ENCODE measurements around the gene ZNF565.
"Not testable (repeated sequence)": the region's sequence is repeated elsewhere in the genome, so short reads cannot be mapped to it uniquely, and the experiment has no call there.

Gene ZNF565

DNA sequence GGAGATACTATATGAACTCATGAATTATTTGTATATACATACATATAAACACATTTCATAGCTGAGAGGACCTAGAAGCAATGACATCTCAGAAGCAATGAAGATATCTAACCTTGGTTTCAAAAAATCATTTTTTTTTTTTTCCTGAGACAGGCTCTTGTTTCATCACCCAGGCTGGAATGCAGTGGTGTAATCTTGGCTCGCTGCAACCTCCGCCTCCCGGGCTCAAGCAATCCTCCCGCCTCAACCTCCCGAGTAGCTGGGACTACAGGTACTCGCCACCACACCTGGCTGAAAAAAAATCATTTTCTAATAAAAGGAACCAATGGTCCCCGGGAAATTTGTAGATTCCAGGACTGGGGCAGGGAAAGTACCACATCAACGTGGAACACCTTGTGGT lies 4.0 kb downstream of the ZNF565 start:
- DNase-seq (ENCODE audit: low spot score), result no peak

DNA sequence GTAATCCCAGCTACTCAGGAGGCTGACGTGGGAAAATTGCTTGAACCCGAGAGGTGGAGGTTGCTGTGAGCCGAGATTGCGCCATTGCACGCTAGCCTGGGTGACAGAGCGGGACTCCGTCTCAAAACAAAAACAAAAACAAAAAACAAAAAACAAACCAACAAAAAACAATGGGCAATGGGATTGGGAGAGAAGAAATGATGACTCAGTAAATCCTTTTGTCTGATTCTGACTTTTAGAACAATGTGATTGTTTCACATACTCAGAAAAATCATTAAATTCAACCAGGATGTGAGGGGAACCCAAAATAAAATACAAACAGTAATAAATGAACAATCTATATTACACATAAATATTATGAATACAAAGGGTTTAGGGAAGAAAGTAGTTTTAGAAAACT lies 5.1 kb downstream of the ZNF565 start:
- no peak for DNase-seq (ENCODE audit: low spot score)

DNA sequence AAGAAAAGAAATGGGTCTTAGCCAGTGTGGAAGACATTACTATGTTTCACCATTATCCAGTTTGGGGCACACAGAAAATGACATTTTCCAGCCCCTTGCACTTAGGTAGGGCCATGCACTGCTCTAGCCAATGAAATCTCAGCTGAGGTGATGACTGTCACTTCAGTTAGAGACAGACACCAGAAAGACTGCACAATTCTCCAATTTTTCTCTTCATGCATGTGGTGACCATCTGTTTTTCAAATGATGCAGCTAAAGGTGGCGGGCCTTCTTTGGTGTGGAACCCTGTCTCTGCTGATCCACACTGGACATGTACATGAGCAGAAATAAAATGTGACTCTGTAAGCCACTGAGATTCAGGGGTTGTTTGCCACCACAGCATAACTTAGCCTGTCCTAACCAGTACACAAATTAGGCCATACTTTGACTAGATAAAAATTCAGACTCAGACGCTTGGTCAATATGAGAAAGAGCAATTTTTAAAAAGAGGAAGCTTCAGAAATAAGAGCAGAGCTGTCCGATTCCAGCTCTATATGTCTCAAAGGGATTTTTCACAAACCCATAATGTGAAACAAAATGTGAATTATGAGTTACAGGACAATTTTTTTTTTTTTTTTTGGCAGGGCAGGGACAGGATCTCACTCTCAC lies 6.7 kb downstream of the ZNF565 start:
- DNase-seq (ENCODE audit: low spot score), result no peak

DNA sequence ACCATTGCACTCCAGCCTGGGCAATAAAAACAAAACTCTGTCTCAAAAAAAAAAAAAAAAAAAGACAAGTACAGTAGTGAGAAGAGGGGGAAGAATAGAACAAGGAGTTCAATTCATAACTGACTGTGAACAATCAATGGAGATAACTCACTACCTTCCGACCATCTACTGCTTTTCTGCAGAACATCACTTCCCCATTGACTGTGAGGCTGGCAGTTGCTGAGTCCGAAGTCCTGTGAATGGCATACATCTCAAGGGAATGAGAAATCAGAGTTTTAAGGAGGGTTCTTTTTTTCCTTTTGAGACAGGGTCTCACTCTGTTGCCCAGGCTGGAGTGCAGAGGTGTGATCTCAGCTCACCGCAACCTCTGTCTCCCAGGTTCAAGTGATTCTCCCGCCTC lies 11.2 kb downstream of the ZNF565 start:
- DNase-seq (ENCODE audit: low spot score), result no peak

DNA sequence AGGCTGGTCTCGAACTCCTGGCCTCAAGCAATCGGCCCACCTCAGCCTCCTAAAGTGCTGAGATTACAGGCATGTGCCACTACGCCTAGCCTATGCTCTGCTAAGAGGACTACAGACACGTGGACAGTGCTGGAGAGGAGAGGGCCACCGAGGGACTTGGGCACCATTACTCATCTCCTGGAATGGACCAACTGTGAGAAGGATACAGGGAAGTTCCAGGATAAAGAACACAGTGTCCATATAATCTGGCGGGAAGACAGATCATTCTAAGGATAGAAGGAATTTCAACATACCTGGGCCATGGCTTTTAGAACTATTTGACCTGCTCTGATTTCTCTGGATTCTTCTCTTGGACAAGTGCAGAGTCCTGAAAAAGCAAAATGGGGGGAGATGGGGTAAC lies 12.8 kb downstream of the ZNF565 start:
- no peak for DNase-seq (ENCODE audit: low spot score)

DNA sequence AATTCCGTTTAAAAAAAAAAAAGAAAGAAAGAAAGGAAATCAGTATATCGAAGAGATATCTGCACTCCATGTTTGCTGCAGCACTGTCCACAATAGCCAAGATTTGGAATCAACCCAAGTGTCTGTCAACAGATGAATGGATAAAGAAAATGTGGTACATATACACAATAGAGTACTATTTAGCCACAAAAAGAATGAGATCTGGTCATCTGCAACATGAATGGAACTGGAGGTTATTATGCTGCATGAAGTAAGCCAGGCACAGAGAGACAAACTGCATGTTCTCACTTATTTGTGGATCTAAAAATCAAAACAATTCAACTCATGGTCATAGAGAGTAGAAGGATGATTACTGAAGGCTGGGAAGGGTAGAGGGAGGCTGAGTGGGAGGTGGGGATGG lies 16.3 kb downstream of the ZNF565 start:
- no peak for DNase-seq (ENCODE audit: low spot score)

DNA sequence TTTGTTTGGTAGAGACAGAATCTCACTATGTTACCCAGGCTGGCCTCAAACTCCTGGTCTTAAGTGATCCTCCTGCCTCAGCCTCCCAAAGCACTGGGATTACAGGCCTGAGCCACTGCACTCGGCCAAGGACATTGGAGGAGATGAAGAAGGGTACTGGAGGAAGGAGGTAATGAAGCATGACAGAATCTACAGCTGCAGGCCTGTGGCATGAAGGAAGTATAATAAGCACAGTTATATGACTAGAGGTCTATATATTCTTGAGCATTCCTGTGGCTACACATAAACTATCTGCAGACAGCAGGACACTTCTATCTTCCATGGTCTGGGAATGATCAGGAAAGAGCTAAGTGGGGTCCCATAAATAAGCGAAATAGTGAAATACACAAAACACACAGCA lies 18.2 kb downstream of the ZNF565 start:
- DNase-seq (ENCODE audit: low spot score), result no peak

DNA sequence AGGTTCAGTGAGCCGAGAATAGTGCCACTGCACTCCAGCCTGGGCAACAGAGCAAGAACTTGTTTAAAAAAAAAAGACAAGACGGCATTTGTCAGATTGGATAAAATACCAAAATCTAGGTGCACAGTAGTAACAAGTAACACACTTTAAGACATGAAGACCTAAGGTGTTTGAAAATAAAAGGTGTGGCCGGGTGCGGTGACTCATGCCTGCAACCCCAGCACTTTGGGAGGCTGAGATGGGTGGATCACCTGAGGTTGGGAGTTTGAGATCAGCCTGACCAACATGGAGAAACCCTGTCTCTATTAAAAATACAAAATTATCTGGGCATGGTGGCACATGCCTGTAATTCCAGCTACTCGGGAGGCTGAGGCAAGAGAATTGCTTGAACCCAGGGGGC lies 27.7 kb downstream of the ZNF565 start:
- DNase-seq (ENCODE audit: low spot score), result not testable (repeated sequence)

DNA sequence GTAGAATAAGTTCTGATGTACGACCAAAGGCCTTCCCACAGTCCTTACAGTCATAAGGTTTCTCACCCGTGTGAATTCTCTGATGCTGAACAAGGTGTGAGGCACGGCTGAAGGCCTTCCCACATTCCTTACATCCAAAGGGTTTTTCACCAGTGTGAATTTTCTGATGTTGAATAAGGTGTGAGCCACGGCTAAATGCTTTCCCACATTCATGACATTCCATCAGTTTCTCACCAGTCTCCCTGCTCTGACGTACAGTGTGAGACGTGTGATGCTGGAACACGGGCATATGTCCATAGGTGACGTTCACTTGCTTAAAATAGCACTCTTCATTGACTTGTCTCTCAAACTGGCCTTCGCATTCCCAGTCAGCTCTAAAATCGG lies 31.2 kb downstream of the ZNF565 start:
- DNase-seq (ENCODE audit: low spot score), result no peak

DNA sequence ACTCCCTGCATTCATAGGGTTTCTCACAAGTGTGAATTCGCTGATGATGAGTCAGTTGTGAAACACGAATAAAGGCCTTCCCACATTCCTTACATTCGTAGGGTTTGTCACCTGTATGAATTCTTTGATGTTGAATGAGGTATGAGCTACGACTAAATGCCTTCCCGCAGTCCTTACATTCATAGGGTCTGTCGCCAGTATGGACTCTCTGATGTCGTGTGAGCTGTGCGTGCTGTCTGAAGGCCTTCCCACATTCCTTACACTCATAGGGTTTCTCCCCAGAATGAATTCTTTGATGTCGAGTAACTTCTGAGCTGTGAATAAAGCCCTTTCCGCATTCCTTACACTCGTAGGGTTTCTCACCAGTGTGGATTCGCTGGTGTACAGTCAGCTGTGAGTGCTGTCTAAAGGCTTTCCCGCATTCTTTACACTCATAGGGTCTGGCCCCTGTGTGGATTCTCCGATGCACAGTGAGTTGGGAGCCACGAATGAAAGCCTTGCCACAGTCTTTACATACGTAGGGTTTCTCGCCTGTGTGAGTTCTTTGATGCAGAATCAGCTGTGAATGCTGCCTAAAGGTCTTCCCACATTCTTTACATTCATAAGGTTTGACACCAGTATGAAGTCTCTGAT lies 31.7 kb downstream of the ZNF565 start:
- DNase-seq (ENCODE audit: low spot score), result no peak

DNA sequence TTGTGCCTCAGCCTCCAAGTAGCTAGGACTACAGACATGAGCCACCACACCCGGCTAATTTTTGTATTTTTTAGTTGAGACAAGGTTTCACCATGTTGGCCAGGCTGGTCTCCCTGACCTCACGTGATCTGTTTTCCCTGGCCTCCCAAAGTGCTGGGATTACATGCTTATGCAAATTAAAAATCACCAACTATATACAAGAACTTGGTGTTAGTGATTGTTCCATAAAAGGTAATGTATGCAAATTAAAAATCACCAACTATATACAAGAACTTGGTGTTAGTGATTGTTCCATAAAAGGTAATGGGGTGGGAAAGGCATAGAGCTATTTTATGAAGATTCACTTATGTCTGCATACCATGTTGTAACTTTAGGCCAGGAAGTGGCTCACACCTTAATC lies 35.4 kb downstream of the ZNF565 start:
- DNase-seq (ENCODE audit: low spot score), result not testable (repeated sequence)

DNA sequence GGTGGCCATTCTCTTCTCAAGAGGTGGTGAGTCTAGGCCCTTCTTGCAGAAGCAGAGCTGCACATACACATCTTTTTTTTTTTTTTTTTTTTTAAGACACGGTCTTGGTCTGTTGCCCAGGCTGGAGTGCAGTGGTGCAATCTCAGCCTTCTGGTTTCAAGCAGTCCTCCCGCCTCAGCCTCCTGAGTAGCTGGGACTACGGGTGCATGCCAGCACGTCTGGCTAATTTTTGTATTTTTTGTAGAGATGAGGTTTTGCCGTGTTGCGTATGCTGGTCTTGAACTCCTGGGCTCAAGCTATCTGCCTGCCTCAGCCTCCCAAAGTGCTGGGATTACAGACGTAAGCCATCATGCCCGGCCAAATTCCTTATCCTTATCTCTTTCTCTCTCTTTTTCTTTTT lies 40.6 kb downstream of the ZNF565 start:
- DNase-seq (ENCODE audit: low spot score), result not testable (repeated sequence)

DNA sequence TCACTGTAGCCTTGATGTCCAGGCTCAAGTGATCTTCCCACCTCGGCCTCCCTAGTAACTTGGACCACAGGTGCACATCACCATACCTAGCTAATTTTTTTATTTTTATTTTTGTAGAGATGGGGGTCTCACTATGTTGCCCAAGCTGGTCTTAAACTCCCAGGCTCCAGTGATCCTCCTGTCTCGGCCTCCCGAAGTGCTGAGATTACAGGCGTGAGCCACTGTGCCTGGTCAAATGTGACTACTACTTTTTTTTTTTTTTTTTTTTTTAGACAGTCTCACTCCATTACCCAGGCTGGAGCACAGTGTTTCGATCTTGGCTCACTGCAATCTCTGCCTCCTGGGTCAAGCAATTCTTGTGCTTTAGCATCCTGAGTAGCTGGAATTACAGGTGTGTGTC lies 41.6 kb downstream of the ZNF565 start:
- DNase-seq (ENCODE audit: low spot score), result no peak

DNA sequence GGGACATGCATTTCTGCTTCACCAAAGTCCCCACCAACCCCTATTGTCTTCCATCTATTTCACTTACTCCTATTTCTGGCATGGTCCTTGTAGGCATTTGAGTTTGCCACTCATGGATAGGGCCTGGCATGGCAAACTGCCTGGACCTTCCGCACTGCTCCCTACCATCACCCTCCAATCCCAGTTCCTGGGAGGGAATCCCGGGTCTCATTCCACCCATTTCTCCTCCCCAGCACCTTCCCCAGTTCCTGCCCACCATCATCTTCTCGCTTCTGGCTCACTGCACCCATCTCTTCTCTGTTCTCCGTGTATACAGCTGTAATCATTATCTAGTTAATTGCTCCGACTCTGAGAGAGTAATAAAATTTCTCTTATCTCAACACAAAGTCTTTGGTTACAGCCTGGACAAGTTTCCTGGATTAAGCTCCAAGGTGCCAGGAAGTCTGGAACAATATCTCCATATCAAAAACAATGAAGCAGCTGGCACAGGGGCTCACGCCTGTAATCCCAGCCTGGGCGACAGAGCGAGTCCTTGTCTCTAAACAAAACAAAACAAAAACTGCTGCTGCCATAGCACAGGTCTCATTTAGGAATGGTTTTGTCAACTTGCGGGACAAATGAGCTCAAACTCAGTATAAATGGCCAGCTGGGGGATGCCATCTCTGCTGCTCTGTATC lies 45.2 kb downstream of the ZNF565 start:
- DNase-seq (ENCODE audit: low spot score), result no peak

DNA sequence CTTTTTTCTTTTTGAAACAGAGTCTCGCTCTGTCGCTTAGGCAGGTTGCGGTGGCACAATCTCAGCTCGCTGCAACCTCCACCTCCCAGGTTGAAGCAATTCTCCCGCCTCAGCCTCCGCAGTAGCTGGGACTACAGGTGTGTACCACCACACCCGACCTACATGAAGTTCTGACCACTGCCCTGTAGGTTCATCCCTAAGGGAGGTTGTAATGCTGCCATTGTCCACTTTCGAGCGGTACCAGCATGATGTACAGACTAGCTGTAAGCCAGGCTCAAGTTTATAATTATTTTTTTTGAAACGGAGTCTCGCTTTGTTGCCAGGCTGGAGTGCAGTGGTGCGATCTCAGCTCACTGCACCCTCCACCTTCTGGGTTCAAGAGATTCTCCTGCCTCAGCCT lies 50.7 kb downstream of the ZNF565 start:
- no peak for DNase-seq (ENCODE audit: low spot score)

DNA sequence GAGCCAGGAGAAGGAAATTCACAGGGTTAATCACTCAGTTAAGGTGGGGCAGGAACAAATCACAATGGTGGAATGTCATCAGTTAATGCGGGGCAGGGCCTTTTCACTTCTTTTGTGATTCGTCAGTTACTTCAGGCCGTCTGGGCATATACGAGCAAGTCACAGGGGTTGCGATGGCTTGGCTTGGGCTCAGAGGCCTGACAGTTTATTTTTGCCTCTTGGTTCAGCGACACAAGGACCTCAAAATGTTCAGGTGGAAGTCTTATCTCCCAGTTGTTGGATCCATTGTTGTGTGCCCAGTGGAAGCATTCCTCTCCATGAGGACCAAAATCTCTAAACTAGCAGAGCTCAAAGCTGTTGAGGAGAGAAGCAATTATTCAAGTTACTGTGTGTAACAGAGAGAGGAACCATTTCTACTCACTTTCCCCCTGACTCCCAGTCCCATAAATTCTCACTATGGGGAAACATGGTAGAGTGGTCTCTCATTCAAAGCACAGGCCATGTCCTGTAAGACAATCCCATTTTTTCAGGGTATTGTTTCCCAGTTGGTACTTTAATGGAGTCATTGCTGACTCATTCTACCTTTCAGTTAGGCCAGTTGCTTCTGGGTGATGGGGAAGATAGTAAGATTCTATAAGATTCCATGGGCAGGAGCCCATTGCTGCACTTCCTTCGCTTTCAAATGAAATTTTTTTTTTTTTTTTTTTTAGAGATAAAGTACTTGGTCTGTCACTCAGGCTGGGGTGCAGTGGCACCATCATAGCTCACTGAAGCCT lies 53.5 kb downstream of the ZNF565 start:
- DNase-seq (ENCODE audit: low spot score), result no peak

DNA sequence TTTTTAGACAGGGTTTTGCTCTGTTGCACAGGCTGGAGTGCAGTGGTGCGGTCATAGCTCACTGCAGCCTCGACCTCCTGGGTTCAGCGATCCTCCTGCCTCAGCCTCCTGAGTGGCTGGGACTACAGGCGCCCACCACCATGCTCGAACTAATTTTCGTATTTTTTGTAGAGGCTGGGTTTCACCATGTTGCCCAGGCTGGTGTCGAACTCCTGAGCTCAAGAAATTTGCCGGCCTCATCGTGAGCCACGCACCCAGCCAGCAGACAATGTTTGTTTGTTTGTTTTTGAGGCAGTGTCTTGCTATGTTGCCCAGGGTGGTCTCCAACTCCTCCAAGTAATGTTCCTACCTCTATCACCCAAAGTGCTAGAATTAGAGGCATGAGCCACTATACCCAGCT lies 61.3 kb downstream of the ZNF565 start:
- no peak for DNase-seq (ENCODE audit: low spot score)

DNA sequence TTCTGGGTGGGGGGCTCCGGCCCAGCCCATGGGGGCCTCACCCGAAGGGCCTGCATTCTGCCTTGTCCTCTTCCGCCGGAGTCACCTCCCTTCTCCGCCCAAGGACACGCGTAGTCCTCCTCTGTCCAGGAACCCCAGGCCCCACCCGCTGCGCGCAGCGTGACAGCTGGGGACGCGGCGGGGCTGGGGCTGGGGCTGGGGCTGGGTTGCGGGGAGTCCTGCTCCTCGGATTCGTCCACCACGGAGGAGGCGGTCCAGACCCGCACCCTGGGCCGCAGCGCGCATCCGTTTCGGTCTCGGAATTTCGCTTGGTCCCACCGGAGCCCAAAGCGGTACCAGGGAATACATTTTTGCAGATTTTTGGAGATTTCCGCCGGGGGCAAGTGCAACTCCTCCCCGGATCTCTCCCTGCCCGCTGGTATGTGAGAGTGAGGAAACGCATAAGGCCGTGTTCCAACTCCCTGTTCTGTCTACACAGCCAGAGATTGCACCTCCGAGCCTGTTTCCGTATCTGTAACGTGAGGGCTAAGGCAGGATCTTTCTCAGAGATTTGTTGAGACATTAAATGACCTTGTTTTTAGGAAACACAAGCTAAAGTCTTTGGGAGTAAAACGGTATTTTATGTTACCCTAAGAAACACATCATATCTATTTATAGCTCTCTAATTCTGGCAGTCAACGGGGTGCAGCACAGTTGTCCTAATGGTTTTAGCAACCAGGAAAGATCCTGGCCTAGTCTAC lies 61.9 kb downstream of the ZNF565 start, which contains the start of gene COX7A1:
Gene COX7A1, minus strand, starts transcription at position 96 of the 740 bp plus-strand sequence. Its CDS starts 40 bp downstream, at position 56.
- peak; percentile 75 for DNase-seq (ENCODE audit: low spot score)

DNA sequence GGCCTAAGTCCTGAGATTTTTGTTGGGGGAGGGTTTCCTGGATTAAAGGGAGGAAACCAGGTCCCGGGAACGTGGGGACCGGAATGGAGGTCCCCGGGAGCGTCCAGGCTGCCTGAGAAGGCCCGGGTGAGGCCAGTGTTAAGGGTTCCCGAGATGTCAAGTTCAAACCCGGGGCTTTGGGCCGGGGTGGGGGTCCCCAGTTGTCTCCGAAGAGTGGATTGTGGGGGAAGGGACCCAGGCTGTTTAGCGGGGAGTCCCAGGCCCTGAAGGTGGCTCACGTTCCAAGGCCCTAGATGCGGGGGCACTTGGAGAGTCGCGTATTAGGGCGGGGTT lies 62.5 kb downstream of the ZNF565 start:
- peak; percentile 30 for DNase-seq (ENCODE audit: low spot score)

DNA sequence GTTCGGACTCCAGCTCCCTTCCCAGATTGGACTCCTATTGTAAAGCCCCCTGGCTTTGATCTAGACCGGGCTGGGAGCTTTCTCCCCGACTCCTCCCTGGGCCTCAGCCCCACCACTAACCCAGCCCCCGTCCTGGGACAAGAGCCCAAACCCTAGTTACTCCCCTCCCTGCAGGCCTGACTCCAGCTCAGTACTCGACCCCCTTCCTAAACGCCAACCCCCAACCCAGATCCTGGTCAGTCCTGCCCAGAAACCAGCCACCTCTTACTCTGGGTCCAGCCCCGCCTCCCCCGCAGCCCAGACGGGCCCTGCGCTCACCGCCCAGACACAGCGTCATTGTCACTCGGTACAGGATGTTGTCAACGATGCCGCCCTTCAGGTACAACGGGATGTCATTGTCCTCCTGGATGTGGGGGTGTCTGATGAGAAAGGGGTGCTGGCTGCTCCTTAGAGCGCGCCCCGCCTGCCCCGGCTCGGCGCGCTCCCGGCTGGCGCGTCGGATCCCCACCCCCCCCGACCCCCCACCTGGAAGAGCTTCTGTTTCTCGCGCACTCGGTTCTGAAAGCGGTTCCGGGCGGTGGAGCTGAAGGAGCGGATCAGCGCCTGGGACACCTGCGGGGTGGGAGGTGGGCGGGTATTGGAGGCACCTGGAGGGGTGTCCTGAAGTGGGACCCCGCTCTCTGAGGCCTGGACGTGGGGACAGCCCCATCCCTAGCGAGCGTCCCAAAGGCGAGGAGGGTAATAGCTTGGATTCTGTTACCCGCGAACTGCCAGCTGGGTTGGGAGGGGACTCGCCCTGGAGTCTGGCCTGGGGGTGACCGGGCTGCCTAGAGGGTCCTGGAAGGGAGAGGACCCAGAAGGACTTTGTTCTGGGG lies 63.1 kb downstream of the ZNF565 start:
- peak; percentile 56 for DNase-seq (ENCODE audit: low spot score)

DNA sequence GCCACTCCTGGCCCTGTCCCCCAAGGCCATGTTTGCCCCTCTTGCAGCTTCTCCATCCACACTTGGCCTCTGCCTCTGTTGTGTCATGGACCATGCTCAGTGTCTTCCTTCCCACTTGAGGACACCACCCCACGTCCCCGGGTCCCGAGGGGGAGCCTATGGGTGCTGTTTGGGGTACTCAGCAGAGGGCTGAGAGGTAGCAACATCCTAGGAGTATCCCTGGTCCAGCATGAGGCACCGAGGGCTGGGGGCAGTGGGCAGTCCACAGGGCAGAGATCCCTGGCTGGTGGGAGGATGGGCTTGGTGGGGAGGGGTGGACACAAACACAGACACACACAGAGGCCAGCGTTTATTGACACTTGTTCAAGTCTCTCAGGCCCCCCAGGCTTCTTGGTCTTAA lies 63.9 kb downstream of the ZNF565 start:
- DNase-seq (ENCODE audit: low spot score), result no peak
